HG03520 (cell line): ENCODE measurements around the gene CTPS1.

ENCODE experiments used
- ATAC-seq: cut with Tn5 transposase; IDR thresholded peaks from one replicate; pipeline ENCODE4 v1.9.1; 2021; ENCODE audit warnings: mild to moderate bottlenecking, moderate library complexity; ENCODE audit not compliant: unreplicated experiment

Gene CTPS1

DNA sequence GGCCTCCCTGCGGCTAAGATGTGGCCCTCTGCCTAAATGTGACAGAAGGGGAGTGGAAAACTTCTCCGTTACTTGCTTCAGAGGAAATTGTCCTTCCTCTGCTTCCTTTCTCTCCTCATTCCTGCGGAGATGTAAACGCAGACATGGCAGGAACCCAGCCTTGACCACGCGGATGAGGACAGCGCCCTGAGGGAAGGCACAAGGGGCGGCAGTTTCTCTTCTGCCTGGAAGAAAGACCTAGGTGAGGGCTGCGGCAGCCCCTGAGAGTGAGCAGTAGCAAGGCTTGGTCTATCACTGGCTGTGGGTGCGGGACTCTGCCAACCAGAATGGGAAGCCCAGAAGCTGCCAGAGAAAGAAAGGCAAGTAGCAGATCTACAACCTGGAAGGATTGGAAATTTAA, 14.0 kb upstream of the CTPS1 start:
- no peak for ATAC-seq

DNA sequence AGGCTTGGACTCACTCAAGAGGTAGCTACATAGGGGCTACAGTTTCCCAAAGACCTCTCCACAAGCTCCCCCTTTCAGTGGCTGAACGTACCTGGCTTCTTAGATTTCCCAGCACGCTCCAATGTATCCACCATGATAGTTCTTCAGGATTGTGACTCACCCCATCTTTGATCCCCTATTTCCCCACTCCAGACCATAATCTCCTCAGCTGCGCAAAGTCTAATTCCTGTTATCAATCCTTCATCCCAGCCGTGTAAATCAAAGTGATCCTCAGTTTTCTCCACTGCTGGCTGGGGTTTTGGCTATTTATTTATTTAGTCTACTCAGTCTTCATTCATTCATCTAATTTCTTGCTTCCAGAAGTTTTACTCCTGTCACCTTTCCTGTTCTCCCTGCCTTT, 13.1 kb upstream of the CTPS1 start:
- ATAC-seq, result no peak

- ATAC-seq, result no peak
Measured at GRCh38 chr1:40969445-40969844, 10.1 kb upstream of the CTPS1 start.

- ATAC-seq, result no peak
Measured at GRCh38 chr1:40971966-40972365, 7.5 kb upstream of the CTPS1 start.

DNA sequence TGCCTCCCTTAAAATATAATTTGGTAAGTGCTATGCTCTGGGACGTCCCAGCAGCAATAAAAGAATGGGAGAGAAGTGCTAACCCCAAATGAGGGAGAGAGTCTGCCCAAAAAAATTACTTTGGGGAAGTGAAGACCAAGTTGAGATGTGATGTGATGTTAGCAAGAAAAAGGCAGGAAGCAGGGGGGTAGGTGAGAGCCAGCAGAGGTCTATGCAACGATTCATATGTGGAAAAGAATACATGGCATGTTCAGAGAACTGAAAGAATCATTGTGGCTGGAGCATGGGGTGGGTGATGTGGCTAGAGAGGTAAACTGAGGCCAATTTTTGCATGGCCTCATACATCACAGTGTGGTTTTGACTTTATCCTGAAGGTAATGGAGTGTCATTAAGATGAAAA, 5.6 kb upstream of the CTPS1 start:
- ATAC-seq, result no peak

DNA sequence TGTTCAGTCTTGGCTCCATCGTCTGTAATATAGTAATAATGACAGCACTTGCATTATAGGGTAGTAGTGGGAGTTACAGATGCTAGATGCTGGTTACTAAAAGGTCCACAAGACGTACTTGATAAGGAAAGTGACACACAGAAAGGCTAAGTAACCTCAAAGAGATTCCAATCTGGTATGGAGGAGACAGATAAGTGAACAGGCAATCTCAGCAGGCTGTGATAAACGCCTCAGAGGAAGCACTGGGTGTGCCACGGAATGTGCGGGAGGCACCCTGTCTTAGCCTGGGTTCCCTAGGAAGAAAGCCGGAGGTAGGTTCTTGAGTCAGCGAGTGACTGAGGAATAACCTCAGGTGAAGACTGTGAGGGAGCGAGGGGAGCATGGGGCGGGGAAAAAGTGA, 4.6 kb upstream of the CTPS1 start:
- ATAC-seq, result no peak

DNA sequence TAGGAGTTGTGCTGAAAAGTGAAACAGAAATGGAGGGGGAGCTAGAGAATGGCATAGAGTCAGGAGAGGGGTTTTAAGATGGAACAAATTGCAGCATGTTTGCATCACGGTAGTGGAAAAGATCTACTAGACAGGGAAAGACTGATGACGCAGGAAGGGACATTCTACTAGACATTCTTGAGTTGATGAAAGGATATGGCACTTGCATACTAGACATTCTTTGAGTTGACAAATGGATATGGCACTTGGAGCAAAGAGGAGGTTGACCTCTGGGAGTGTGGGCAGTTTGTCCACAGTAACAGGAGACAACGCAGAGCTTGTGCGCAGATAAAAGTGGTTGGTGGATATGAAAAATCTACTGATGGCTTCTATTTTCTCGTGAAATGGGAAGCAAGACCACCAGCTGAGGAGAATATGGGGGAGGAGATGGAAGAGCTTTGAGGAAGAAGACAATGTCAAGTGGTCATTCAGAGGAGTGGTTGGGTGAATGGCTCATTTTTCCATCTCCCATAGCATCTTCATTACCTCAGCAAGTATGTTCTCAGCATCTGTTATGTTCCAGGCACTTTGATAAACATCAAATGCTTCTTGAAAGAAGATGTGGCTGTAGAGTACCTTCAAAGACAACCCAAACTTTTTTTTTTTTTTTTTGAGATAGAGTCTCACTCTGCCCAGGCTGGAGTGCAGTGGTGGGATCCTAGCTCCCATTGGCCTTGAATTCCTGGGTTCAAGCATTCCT, 2.4 kb upstream of the CTPS1 start:
- no peak for ATAC-seq

GRCh38 chr1:40977716-40978115, 1.8 kb upstream of the CTPS1 start:
- no peak for ATAC-seq

DNA sequence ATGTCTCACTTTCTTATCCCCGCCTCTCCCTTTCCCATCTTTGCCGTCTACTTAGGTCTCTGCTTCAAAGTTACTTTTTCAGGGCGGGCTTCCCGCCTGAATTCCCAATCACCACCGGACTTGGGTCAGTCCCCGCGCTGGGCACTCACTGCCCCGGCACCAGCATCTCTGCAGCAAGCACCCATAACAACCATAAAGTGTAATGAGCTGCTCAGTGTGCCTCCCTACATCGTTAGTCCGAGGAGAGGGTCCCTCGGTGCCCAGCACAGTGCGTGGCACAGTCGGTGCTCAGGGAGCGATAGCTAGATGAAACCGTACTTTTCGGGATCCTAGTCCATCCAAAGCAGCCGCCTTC, 633 bp upstream of the CTPS1 start:
- ATAC-seq, result no peak

DNA sequence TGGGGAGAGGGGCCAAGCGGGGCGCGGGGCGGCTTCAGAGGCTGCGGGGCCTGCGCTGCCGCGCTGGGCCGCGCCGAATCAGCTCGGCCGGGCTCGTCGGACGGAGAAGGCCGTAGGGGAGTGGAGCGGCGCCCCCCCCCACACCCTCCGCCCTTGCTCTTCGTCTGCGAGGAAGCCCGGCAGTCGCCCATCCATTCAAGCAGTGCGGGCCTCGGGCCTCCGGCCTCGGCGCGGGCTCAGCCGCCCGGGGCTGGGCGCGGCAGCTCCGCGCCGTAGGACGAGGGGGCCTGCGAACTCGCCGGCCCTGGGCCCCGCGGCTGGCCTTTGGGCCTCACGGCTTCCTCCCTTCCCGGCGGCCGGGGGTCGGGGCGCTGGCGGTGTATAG, 564 bp downstream of the CTPS1 start:
- no peak for ATAC-seq

DNA sequence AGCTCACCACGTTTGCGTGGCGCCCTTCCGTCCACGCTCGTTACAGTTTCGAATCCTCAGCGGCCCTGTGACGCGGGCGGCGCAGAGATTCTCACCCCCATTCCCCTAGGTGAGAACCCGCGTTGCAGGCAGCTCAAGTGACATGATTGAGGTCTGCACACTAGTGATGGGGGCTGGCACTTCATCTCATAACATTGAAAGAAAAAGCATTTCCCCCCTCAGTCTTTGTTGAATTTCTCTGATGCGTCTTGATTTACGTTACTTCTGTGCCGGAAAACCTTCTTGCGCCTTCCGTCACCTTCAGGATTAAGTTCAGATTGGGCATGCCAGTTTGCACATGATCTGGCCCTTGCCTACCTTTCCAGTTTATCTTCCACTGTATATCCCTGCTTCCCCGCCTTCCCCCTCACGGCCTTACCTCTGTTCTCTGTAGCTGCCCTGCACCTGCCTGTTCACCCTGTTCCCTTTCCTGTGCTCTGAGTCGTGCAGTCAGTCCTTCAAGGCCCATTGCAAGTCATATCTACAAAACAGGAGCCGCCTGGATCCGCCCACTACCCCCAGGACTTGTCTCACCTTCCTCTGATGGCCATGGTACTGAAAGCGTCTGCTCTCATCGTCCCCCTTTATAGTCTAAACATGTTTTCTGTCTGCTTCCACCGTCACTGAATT, 1.1 kb downstream of the CTPS1 start:
- ATAC-seq, result no peak

GRCh38 chr1:40981691-40982448, 2.4 kb downstream of the CTPS1 start:
- no peak for ATAC-seq

DNA sequence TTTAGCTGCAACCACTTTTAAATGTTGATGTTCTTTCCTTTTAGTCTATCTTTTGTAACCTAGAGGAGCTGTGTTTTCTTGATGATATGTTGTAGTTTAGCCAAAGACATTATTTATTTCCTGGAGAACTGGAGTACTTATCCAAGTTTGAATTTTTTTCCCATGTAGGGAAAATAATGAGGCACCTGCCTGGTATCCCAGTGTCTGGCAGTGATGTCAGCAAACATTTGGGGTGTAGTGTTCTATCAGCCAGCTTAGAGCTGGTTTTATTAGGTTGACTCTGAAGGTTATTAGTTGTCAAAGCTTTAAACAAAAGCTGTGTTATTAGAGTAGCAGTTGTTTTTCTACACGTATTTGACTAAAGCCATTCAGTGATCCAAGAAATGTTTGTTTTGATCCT, 3.2 kb downstream of the CTPS1 start:
- ATAC-seq, result no peak

DNA sequence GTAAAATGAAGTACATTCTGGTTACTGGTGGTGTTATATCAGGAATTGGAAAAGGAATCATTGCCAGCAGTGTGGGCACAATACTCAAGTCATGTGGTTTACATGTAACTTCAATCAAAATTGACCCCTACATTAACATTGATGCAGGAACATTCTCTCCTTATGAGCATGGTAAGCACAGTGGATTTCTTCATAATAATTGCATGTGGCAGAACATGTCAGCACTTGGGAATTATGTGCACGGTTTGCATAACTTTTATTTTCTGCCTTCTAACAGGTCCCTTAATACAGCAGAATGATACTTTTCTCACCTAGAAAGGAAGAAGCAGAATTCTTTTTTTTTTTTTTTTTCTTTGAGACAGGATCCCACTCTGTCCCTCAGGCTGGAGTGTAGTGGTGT, 3.8 kb downstream of the CTPS1 start:
- ATAC-seq, result no peak

- no peak for ATAC-seq
Measured at GRCh38 chr1:40984066-40984465, 4.6 kb downstream of the CTPS1 start.

GRCh38 chr1:40984531-40984930, 5.0 kb downstream of the CTPS1 start:
- no peak for ATAC-seq

GRCh38 chr1:40985161-40985560, 5.7 kb downstream of the CTPS1 start:
- ATAC-seq, result no peak

DNA sequence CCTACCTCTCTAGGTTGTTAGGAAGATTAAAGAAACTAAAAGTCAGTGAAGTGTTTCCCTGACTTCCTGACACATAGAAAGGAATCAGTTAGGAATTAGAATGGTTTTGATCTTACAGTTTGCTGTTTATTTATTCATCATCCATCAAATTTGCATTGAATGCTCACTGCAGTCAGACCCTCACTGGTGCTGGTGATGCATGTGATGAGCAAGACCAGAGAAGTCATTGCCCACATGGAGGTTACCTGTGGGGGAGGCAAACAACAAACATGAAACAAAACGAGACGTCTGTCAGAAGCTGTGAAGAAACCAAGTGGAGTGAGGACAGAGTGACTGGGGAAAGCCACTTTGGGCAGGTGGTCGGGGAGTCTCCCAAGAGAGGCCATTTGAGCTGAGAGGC, 6.4 kb downstream of the CTPS1 start:
- no peak for ATAC-seq

DNA sequence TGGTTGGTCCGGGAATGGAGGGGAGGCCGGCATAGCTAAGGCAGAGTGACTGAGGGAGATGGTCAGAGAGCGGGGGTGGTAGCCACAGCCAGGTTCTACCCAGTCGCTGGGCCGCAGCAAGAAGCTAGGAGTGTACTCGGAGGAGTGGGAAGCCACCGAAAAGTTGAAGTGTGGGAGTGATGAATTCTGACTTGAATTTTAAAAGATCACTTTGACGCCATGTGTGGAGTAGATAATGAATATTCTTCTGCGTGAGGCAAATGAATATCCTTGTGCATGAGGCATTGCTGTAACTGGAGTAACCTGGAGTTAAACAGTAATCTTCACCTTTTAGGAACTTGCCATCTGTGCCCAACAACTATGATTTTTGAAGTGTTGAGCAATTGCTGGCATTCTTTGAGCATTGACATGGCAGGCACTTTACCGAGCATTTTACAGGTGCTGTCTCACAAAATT, 6.9 kb downstream of the CTPS1 start:
- ATAC-seq, result no peak

- ATAC-seq, result no peak
Measured at GRCh38 chr1:40986956-40987355, 7.5 kb downstream of the CTPS1 start.

GRCh38 chr1:40987439-40988276, 8.2 kb downstream of the CTPS1 start:
- ATAC-seq, result no peak
